ENCODE measurements around the gene AKT1.
"Not testable (repeated sequence)": the region's sequence is repeated elsewhere in the genome, so short reads cannot be mapped to it uniquely, and the experiment has no call there.

DNA sequence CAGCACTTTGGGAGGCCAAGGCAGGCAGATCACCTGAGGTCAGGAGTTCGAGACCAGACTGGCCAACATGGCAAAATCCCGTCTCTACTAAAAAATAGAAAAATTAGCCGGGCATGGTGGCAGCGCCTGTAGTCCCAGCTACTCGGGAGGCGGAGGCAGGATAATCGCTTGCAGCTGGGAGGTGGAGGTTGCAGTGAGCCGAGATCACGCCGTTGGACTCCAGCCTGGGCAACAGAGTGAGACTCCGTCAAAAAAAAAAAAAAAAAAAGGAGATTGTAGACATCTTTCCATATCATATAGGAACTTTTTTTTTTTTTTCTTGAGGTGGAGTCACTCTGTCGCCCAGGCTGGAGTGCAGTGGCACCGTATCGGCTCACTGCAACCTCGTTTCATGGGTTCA lies 19.2 kb upstream of the AKT1 start:
- TF ChIP-seq, protein P1, sequence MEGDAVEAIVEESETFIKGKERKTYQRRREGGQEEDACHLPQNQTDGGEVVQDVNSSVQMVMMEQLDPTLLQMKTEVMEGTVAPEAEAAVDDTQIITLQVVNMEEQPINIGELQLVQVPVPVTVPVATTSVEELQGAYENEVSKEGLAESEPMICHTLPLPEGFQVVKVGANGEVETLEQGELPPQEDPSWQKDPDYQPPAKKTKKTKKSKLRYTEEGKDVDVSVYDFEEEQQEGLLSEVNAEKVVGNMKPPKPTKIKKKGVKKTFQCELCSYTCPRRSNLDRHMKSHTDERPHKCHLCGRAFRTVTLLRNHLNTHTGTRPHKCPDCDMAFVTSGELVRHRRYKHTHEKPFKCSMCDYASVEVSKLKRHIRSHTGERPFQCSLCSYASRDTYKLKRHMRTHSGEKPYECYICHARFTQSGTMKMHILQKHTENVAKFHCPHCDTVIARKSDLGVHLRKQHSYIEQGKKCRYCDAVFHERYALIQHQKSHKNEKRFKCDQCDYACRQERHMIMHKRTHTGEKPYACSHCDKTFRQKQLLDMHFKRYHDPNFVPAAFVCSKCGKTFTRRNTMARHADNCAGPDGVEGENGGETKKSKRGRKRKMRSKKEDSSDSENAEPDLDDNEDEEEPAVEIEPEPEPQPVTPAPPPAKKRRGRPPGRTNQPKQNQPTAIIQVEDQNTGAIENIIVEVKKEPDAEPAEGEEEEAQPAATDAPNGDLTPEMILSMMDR (IDR thresholded peaks at IDR 0.05): not testable (repeated sequence)
- TF ChIP-seq POLR2A (IDR thresholded peaks at IDR 0.05): not testable (repeated sequence)
